OCI-LY7 (cell line): ENCODE data around the gene SP110.

Experiments
- EZH2phosphoT487 ChIP-seq: fragments of 200-600 bp; sonication (generic); IDR thresholded peaks from 2 replicates; pipeline ENCODE4 v1.6.1; 2018; ENCODE audit warnings: low read depth, borderline replicate concordance, mild to moderate bottlenecking, mixed run types, antibody characterized with exemption, low read length, moderate library complexity, mixed read lengths
- TF ChIP-seq, protein P1 (sequence below): fragments of 200-600 bp; sonication (generic); conservative IDR thresholded peaks from 2 replicates; pipeline ENCODE4 v1.5.1; 2014; ENCODE audit warnings: mild to moderate bottlenecking, antibody characterized with exemption, low read length, moderate library complexity, mixed read lengths

DNA sequence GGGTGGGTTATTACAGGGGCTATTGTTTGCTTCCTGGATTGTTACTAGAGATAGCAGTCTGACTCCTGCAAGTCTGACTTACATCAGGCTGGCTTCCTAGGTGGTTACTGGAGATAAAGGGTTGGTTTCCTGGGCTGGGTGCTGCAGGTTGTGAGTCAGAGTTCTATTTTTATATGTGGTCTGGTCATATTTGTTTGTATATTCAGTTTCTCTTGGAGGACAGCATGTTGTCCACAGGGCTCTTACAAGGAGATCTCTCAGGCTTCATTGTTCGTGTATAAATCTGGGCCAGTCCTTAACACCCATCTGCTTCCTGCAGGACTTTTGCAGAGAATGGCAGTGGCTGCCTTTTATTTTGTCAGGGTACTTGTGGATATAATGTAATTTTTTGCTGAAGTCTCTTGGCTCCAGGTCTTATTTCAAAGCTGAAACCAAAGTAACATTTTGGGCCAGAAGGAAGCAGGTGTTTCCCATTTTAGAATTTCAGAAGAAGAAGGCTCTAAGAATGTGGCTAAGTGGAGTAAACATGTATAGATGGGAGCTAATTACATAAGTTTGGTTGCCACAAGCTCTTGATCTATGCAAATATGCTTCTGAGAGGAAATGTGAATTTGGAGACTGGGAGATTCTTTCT, 85.2 kb downstream of the SP110 start:
- TF ChIP-seq, protein P1, sequence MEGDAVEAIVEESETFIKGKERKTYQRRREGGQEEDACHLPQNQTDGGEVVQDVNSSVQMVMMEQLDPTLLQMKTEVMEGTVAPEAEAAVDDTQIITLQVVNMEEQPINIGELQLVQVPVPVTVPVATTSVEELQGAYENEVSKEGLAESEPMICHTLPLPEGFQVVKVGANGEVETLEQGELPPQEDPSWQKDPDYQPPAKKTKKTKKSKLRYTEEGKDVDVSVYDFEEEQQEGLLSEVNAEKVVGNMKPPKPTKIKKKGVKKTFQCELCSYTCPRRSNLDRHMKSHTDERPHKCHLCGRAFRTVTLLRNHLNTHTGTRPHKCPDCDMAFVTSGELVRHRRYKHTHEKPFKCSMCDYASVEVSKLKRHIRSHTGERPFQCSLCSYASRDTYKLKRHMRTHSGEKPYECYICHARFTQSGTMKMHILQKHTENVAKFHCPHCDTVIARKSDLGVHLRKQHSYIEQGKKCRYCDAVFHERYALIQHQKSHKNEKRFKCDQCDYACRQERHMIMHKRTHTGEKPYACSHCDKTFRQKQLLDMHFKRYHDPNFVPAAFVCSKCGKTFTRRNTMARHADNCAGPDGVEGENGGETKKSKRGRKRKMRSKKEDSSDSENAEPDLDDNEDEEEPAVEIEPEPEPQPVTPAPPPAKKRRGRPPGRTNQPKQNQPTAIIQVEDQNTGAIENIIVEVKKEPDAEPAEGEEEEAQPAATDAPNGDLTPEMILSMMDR, result no peak
- TF ChIP-seq EZH2phosphoT487, result no peak
